ENCODE results near the gene FNDC3B.
"Not testable (repeated sequence)": the region's sequence is repeated elsewhere in the genome, so short reads cannot be mapped to it uniquely, and the experiment has no call there.

The FNDC3B gene

DNA sequence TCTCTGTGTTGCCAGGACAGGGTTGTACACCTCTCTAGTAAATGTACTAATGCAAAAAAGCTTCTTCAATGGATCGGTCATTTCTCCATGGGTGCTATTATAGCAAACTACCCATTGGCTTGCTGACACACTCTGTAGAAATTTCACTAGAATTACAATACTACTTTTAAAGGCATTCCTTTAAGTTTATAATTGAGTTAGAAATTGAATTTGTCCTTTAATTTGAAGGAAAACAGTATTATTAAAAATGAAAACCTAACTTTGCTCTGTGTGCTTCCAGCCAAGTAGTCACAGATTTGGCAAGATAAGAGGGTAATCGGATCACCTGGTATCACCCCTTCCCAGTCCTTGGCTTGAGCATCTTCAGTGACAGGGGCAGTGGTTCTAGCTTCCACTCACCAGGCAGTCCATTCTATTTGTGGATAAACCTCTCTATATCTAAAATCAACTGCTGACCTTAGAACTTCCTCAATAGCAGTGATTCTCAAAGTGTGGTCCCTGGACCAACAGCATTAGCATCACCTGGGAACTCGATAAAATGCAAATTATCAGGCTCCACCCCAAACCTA is 315.6 kb downstream of the FNDC3B start:
- no peak for DNase-seq

DNA sequence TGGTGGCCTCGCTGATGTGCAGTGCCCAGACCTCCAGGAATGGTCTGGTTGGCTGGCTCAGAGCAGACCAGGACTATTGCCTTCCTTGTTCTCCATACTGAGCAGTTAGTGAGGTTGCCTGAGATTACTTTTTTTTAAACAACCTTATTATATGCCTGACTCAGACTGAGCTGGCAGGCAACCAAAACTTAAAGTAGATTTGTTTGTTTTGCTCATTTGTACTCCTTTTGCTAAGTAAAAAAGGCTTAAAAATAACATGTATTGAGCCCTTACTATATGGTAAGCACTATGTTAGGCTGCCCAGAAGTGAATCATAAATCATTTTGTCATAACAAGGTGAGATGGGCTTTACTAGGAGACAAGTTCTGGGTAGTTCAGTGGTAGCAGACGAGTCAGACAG is 316.5 kb downstream of the FNDC3B start:
- DNase-seq = no peak

DNA sequence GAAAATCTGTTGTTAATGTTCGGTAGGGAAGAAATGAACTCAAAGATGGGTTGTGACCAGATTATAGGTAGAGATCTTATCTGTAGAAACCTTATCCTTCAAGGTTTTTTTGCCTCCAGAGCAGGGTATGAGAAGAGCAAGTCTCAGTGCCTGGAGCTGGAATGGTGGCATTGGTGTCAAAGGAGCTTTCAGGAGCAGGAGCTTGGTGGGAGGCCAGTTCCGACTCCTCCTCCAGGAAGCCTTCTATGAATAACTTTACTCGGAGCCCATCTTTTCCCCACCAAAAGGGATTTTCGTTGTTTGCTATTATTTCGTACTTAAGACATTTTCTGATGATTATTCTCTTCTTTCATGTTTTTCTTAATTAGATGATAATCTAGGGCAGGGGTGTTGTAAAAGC is 317.0 kb downstream of the FNDC3B start:
- no peak for DNase-seq

DNA sequence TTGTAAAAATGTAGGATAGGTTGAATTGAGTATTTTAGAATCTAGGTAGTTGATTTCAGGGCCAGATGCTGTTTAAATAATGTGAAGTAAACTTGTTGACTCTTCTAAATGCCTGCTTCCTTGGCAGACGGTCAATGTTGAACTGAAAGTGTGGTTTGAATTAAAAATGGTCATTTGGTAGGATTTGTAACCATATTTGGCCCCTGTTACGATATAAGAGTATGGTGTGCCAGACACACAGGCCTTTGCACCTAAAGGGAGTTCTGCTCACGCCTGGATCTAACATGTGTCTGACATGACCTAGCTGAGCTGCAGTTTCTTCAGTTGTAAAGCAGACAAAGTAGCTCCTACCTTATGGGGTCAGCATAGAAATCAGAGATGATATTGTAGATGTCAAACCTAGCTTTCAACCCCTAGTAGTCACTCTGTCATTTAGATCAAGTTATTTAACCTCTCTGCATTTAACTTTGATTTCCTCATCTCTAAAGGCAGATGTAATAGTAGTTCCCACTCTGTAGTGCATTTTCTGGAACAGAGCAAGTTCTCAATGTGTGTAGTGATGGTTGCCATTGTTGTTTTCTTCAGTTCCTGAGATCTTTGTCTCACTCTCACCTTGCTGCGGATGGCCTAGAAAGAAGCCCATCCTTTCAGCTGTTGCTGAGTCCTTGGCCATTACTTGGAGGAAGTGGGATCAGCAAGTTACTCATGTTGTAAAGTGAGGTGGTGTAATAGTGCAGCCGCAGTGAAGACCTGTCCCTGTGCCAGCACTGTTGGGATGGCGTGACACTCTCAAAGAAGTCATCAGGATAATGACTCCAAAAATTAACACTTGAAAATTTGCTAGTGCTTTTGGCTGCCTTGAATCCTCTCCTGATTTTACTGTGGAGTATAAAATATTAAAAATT is 318.7 kb downstream of the FNDC3B start:
- no peak for DNase-seq

DNA sequence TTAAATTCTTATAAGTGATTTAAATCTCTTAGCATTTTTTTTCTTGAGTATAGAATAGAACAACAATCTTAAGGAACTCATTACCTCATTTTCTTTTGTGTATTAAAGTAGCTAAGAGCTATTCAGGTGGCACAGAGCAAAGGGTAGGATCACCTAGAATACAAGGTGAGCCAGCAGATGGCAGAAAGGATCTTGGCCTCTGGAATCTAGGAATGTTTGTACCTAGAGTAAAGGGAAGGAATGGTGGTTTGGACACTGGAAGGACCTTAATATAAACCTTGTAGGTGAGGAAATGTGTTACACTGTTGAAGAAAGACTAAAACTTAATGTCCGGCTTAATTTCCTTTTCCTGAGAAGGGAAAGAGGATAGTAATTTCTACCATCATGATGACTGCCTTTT is 319.9 kb downstream of the FNDC3B start:
- no peak for DNase-seq

DNA sequence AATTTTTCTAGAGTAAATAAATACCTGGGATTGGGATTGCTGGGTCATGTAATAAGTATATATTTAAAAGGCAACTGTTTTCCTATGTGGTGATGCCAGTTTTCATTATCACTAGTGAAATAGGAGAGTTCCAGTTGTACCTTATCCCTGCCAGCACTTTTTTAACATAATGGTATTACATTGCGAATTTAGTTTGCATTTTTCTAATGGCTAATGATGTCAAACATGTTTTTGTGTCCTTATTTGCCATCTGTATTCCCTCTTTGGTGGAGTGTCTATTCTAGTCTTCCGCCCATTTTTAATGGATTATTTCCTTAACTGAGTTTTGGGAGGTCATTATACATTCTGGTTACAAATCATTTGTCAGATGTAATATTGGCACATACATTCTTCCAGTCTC is 320.6 kb downstream of the FNDC3B start:
- DNase-seq = no peak

DNA sequence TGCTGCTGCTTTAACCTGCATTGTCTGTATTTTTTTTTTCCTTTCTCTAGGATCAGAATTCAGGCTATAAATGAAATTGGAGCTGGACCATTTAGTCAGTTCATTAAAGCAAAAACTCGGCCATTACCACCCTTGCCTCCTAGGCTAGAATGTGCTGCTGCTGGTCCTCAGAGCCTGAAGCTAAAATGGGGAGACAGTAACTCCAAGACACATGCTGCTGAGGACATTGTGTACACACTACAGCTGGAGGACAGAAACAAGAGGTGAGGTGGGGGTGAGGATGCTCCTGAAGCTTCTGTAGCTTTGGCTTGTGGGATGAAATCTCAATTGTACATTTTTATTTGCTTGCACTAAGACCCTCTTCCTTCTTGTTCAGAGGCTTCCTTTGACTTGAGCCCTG is 323.2 kb downstream of the FNDC3B start:
- DNase-seq = no peak

DNA sequence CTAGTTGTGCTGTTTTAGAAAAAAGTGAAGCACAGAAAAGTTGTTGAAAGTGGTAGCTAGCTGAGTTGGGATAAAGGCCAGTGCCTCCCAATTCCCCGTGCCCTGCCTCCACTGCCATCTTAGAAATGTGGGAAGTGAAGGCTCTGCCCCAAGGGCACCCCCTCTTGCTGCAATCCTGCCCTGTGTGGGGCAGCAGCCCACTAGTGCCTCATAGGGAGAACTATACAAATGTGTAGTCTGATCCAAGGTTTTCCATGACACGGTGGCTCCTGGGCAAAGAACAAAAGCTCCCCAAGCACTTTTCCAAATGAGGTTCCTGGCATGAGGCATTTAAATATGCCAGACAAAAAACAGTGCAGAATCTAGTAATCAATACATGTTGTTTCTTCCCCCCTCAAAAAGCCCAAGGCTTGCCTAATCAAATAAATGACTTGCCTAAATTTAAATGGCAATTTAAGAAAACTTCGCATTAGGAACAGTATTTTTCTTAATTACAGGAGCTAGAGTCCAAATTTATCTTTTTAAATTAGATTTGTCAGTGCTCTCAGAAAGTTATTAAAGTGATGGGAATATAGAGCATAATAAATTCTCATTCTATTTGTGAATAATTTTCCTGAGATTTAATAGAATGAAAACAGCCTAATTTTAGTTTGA is 325.1 kb downstream of the FNDC3B start:
- no peak for DNase-seq

DNA sequence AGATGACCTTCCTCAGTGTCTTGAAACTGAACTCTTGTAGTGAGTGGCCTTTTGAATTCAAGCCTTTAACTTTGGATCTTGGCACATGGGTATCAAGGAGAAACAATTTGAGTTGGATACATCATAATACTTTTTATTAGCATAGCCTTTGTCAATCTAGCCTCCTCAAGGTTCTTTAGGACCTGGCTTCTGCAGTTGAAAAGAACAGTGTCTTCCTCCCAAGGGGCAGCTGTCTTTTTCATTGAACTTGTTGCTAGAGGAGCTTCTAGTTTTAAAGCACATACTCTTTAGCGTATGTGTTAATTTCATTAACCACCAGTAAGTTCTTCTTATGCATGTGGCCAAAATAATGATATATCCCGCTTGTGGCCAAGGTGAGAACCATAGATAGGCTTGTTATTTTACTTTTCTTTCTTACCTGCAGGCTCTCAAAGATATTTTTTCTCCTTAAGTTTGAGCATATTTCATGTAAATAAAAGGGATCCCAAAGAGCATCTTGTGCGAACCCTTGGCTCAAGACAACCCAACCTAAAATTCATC is 325.7 kb downstream of the FNDC3B start:
- no peak for DNase-seq

DNA sequence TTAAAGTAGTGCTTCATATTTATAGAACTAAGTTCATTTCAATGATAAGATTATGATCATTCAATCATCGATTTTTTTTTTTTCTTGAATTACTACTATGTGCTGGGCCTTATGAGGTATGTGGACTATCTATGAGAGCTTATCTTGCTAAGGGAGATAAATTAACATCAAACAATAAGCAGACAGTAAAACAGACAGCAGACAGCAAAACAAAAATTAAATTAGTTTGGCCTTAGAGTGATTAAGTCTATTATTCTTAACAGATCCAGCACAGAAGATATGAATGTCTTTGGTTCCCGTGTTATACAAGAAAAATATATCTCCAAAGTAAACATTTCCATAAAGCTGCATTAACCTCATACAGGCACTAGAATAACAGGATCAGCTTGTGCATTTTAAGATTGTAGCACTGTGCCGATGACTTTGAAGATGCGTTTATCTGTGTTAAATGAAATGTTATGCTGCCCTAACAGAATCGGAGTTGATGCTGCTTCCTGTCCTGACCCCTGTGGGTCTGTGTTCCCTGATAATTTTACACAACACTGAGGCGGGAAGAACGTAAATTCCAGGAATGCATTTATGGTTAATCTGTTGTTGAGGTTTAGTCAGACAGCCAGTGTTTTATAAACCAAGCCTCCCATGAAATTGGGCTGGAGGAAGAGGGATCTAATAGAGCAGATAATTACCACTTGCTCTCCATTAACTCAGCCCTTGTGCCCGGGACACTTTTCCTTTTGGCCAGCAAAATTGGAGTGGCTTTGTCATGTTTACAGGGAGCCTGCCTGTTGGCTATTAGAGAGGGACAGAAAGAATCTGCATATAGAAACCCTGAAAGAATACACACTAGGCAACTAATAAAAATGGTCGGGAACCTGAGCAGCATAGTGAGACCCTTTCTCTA is 328.1 kb downstream of the FNDC3B start:
- DNase-seq = no peak

DNA sequence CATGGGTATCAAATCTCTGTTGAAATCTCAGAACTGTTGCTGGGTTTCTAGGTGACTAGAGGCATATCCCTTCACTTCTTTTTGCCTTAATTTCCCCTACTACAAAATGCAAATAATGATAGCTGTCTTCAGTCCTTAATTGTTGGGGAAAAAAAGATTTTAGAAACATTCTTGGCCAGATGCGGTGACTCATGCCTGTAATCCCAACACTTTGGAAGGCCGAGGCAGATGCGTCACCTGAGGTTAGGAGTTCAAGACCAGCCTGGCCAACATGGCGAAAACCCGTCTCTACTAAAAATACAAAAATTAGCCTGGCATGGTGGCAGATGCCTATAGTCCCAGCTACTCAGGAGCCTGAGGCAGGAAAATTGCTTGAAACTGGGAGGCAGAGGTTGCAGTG is 329.2 kb downstream of the FNDC3B start:
- DNase-seq = not testable (repeated sequence)

DNA sequence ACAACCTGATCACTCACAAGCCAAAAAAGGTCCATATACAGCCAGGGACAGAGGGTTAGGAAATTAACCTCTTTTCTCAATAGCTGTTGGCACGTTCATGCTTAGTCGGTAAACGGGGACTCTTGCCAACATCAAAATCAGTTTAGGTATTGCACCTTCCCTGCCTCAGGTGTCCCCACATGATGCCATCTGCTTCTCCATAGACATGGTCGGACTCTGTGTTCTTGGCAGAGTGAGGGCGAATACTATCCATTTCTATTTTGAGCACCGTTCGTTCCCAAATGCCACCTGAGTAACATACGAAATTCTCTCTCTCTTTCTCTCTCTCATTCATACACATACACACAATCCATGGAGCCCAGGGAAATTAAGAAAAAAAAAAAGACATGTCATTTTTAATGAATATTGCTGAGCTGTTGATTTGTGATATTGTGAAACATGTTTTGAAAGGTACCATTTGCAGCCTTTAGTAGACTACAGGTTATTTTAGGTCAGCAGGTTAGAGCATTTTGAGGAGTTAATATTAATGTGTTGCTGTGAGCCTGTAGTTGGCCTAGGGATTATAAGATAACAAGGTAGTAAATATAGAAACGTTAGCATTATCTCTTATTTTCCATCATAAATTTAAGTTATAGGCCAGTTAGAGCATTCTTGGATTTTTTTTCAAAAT is 330.3 kb downstream of the FNDC3B start:
- no peak for DNase-seq

DNA sequence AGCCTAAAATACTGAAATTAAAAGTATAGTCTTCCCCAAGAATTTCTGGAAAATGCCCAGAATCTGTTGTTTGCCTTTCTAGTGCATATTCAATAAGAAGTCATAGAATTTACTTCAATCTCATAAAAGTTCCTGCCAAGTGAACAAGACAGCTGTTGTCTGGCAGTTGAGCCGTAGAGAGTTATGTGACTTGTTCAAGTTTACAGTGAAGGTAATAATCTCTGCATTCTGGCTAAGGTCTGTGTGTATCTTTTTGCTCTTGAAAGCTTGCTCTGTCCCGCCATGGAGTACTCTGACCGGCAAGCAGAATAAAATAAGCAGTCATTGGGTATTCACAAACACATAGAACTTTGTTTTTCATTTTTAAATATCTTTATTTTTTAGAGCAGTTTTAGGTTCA is 331.0 kb downstream of the FNDC3B start:
- DNase-seq = no peak

DNA sequence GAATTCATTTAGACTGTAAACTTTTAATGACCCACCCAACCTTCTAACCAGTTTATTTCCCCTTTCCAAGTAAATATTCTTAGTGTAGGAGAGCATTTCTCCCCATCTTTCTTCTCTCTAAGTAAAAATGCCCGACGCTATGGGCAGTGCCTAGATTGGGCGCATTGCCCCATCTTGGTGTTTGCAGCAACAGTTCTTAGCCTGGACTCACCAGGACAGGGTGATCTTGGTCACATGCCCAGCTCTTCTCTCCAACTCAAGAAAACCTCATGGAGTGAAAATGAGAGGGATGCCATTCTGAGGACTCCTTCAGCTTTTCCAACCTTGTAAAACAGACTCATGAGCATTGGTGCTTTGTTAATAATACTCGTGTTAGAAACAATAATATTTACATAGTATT is 332.2 kb downstream of the FNDC3B start:
- no peak for DNase-seq

DNA sequence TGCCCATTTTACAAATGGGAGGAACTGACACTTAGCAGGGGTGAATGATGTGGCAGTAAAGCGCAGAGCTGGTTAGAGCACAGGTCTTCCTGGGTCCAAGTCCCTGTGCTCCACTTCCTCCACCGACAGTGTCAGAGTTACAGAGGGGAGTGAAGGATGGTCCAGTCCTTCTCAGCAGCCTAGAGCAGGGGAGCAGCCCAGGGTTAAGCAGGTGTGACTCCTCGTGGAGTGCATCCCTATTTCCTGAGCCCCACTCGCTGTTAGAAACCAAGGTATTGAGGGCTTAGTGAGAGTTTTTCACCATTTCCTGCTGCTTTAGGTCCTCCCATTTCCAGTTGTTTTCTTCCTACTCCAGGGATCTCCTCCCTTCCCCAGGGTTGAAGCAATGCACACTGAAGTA is 333.5 kb downstream of the FNDC3B start:
- no peak for DNase-seq

DNA sequence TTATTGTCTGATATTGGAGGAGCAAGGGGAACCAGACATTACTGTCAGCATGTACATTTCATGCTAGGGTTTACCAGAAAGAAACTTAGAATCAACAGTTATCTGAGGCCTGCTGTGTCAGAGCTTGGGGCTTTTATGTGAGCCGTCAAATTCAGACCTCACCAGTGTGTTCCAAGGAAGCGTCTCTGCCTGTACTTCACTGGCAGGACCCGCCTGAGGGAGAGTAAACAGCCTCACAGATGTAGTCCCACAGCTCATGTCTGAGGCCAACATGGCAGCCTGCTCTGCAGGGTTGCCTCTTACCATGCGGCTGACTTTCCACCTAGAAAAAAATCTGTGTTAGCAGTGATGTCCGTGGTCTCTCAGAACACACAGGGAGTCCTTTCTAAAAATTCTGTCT is 334.5 kb downstream of the FNDC3B start:
- DNase-seq = no peak

DNA sequence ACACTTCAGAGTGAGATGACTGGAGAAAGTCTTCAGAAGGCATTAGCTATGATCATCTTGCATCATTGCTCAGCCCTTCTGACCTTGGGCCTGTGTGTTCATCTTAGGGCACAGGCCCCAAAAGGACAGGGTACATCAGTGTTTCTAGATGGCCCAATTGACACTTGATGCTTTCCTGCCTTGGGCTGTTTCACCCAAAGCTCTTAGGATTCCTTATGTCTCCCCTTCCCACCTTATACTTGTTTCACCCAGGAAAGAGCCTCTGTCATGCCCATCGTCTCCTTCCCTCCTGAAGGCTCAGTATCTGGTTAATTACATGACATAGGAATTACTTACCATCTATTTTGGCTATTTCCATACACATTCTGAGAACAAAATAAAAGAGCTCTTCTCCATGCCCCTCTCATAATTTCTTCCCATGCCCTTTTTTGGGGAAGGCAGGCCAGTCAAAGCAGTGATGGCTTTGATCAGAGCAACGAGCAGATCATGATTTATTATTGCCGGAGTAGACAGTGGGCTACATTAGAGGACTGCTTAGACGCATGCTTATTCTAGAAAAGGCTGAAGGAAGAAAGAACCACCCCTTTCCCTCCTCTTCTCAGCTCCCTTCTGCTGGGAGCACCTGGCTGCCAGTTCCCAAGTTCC is 335.9 kb downstream of the FNDC3B start:
- no peak for DNase-seq

DNA sequence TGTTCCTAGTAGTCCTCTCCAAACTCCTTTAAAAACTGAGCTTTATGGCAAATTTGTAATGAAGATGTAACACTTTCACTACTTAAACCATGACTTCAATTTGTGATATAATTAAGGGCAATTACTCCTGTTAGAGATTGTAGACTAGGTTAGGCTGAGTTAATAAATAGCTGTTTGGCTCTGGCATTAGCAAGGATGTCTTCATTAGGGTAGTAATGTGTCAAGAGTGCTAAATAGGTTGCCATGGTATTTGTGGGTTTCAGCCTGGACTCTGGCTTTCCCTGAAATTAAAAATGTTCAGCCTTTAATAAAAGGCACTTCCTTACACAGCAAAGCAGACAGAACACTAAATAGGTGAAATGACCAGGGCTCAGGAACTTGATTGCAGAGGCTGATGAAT is 337.0 kb downstream of the FNDC3B start:
- no peak for DNase-seq

DNA sequence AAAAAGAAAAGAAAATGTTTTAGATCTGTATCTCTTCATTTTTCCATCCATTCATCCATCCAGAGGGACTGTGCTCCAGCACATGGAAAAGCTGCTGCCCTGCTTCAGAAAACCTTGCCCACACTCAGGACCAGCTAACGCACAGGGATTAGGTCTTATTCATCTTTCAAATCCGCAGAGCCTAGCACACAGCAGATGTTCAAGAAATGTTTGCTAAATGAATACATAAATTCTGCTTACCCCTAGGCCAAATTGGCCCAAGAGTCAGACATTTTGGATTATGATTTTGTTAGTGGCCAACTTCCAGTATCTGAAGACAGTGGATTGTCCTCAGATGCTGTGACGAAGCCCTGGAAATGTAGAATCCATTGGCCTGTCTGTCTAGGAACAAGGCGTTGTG is 337.5 kb downstream of the FNDC3B start:
- DNase-seq = no peak

DNA sequence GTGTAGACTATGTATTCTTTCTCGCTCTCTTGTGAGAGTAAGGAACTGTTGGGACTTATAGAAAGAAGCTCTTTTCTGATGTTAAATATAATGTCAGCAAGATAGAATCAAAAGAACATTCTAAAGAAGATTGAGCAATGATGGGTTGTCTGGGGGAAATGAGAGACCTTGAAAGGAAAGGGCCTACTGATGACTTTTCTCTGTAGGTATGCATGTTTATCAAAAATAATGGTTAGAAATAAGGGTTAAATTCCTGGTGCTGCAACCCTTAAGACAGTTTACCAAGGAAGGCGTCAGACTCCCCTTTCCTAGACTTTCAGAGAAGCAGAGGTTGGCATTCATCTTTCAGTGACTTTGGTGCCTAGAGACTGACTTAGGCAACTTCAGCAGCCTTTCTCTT is 339.1 kb downstream of the FNDC3B start:
- DNase-seq = no peak

DNA sequence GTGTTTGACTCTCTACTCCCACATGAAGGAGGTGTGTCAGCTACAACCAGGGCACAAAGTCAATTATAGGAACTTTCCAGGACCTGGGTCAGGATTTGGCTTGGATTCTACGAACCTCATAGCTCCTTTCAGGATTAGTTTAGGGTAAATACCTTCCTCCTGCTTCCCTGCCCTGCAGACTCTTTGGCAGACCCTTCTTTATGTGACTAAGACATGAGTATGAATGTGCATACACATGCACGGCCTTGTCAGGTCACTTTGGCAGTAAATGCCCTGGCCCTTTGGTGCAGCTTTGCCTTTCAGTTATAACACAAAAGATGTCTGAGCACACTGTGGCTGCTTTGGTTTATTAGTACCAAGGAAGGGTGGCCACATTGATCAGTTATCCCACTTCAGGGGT is 340.0 kb downstream of the FNDC3B start:
- DNase-seq = no peak

DNA sequence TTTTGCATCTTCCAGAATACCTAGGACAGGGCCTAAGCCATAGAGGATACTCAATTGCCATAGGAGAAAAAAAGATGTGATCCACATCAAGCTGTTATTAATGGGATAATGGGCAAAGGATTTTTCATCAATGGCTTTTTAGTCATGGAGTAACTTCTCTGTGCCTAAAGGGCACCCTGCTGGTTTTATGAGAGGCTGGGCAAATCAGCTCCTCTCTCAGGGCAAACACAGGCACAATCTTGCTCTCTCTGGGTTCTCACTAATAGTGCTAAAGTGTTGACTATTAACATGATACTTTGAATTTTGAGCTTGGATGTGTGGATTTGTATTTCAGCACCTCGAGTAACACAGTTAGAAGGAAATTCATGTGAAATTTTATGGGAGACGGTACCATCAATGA is 341.3 kb downstream of the FNDC3B start:
- DNase-seq = no peak
